K562 (cell line): ENCODE data around the gene LTBP1. TPM values are rescaled to one million over a fixed set of nuclear protein-coding genes. Genes with fewer than 3 reads are reported as not detected.

Experiments
- CREB1 ChIP-seq, 2 experiments: sonication (generic) in 1 of 2; formaldehyde crosslinking in 1 of 2; IDR thresholded peaks; 2 replicates each; pipeline versions ENCODE4 v1.6.1 to v1.8.0; 2012 to 2022; ENCODE audit warnings: inconsistent platforms in 1 of 2, mild to moderate bottlenecking in 1 of 2, missing genetic modification reagents in 1 of 2, moderate library complexity in 1 of 2
- CREM ChIP-seq: IDR thresholded peaks from 2 replicates; pipeline ENCODE4 v1.6.1; 2014; ENCODE audit warnings: antibody characterized with exemption, low read depth
- CTBP1 ChIP-seq: fragments of 450-650 bp; IDR thresholded peaks from 2 replicates; pipeline ENCODE4 v1.6.1; 2016; ENCODE audit warnings: borderline replicate concordance
- CTCFL ChIP-seq: IDR thresholded peaks from 2 replicates; pipeline ENCODE4 v1.6.1; 2011; ENCODE audit warnings: borderline replicate concordance, low read depth, mild to moderate bottlenecking, moderate library complexity, low read length; ENCODE audit not compliant: insufficient read depth, poor library complexity, severe bottlenecking
- DIDO1 ChIP-seq: fragments of 450-650 bp; IDR thresholded peaks from 2 replicates; pipeline ENCODE4 v1.6.1; 2016; ENCODE audit warnings: low read depth, missing biosample characterization, missing genetic modification characterization
- HDAC1 ChIP-seq, 2 experiments: fragments of 450-650 bp; IDR thresholded peaks; 2 replicates each; pipeline ENCODE4 v1.6.1; 2016 to 2017; ENCODE audit warnings: inconsistent platforms in 1 of 2, mild to moderate bottlenecking in 1 of 2, moderate library complexity in 1 of 2
- KDM1A ChIP-seq, 2 experiments: fragments of 450-650 bp; IDR thresholded peaks; 2 replicates each; pipeline ENCODE4 v1.6.1; 2016; ENCODE audit warnings: mild to moderate bottlenecking in 2 of 2
- NCOA4 ChIP-seq: fragments of 450-650 bp; IDR thresholded peaks from 2 replicates; pipeline ENCODE4 v1.6.1; 2018; ENCODE audit warnings: mild to moderate bottlenecking; ENCODE audit not compliant: partially characterized antibody
- NRF1 ChIP-seq, 2 experiments: fragments of 450-650 bp; IDR thresholded peaks in 1 of 2; conservative IDR thresholded peaks in 1 of 2; 2 replicates each; pipeline ENCODE4 v1.6.1; 2014; ENCODE audit warnings: mild to moderate bottlenecking in 2 of 2
- POLR2AphosphoS5 ChIP-seq: IDR thresholded peaks from 2 replicates; pipeline ENCODE4 v1.6.1; 2011; ENCODE audit warnings: mild to moderate bottlenecking, low read depth, low read length, moderate library complexity; ENCODE audit not compliant: control insufficient read depth, insufficient read depth
- POLR3A ChIP-seq: IDR thresholded peaks from 2 replicates; pipeline ENCODE4 v1.6.1; 2011; ENCODE audit warnings: borderline replicate concordance, mild to moderate bottlenecking, moderate library complexity; ENCODE audit not compliant: insufficient read length, insufficient read depth; ENCODE audit errors: extremely low read depth
- RAD51 ChIP-seq: fragments of 450-650 bp; IDR thresholded peaks from 2 replicates; pipeline ENCODE4 v1.7.1; 2016; ENCODE audit warnings: low read depth, mild to moderate bottlenecking, borderline replicate concordance
- RB1 ChIP-seq: fragments of 450-650 bp; IDR thresholded peaks from 2 replicates; pipeline ENCODE4 v1.6.1; 2017; ENCODE audit warnings: low read depth, mild to moderate bottlenecking
- RBBP5 ChIP-seq: fragments of 200-600 bp; sonication (generic); IDR thresholded peaks from 2 replicates; pipeline ENCODE4 v1.6.1; 2012; ENCODE audit warnings: borderline replicate concordance, mild to moderate bottlenecking, low read length, control low read depth, inconsistent platforms; ENCODE audit not compliant: insufficient read depth, poor library complexity, severe bottlenecking
- SRSF1 ChIP-seq: fragments of 200-400 bp; formaldehyde crosslinking; IDR thresholded peaks from 2 replicates; pipeline ENCODE4 v1.6.1; 2017; ENCODE audit warnings: mild to moderate bottlenecking, low read depth, low read length, moderate library complexity
- TAF1 ChIP-seq: IDR thresholded peaks from 2 replicates; pipeline ENCODE4 v1.6.1; 2011; ENCODE audit warnings: mild to moderate bottlenecking, low read length, moderate library complexity; ENCODE audit not compliant: insufficient read depth, control insufficient read depth, severe bottlenecking; ENCODE audit errors: extremely low read depth
- TAF15 ChIP-seq: fragments of 200-400 bp; formaldehyde crosslinking; IDR thresholded peaks from 2 replicates; pipeline ENCODE4 v1.6.1; 2017; ENCODE audit warnings: mild to moderate bottlenecking, low read depth, low read length, moderate library complexity
- TCF3 ChIP-seq: sonication (generic); formaldehyde crosslinking; IDR thresholded peaks from 2 replicates; pipeline ENCODE4 v1.4.0; 2020; ENCODE audit warnings: mild to moderate bottlenecking, missing genetic modification reagents
- XRCC5 ChIP-seq: fragments of 200-400 bp; formaldehyde crosslinking; IDR thresholded peaks from 2 replicates; pipeline ENCODE4 v1.6.1; 2017; ENCODE audit warnings: low read depth, mild to moderate bottlenecking, low read length
- ZNF431 ChIP-seq: sonication (generic); formaldehyde crosslinking; IDR thresholded peaks from 2 replicates; pipeline ENCODE4 v1.8.0; 2022; ENCODE audit warnings: mild to moderate bottlenecking, missing genetic modification reagents
- ZNF511 ChIP-seq: sonication (generic); formaldehyde crosslinking; IDR thresholded peaks from 2 replicates; pipeline ENCODE4 v1.8.0; 2022; ENCODE audit warnings: mild to moderate bottlenecking, missing genetic modification reagents
- polyA plus RNA-seq, 8 experiments: library from polyadenylated mRNA; depleted of rRNA in 4 of 8; stranded (reverse) in 5 of 8; unstranded in 3 of 8; fragments of >200 nt; fragmentation: Nextera tagmentation in 2 of 8; fragmentation: Illumina TruSeq in 1 of 8; extraction: Ambion mirVana in 2 of 8; extraction: Trizol in 1 of 8; gene quantifications; 2 replicates each; pipeline versions ENCODE4 v1.2.1 to v1.2.3, GENCODE V29; 2011 to 2014; ENCODE audit warnings: inconsistent platforms in 1 of 8, missing spikeins in 1 of 8
- total RNA-seq, 7 experiments: library from RNA; depleted of rRNA in 6 of 7; stranded (reverse); fragments of >200 nt in 6 of 7; fragmentation: Illumina TruSeq in 2 of 7; extraction: Trizol in 2 of 7; gene quantifications; 2 replicates each; pipeline versions ENCODE4 v1.2.1 to v1.2.3, GENCODE V29; 2011 to 2021; ENCODE audit warnings: low replicate concordance in 1 of 7
- TF ChIP-seq, protein P1 (sequence below): fragments of 450-650 bp; IDR thresholded peaks from 2 replicates; pipeline ENCODE4 v1.6.1; 2017; ENCODE audit warnings: antibody characterized with exemption

The LTBP1 gene
- total and polyA plus RNA-seq, 9 of the 15 experiments (the other 6 are each of a cell fraction or from before 2014, with no cell fraction given): 3.6 to 16.4 (median 8.5) TPM

- TF ChIP-seq, protein P1, sequence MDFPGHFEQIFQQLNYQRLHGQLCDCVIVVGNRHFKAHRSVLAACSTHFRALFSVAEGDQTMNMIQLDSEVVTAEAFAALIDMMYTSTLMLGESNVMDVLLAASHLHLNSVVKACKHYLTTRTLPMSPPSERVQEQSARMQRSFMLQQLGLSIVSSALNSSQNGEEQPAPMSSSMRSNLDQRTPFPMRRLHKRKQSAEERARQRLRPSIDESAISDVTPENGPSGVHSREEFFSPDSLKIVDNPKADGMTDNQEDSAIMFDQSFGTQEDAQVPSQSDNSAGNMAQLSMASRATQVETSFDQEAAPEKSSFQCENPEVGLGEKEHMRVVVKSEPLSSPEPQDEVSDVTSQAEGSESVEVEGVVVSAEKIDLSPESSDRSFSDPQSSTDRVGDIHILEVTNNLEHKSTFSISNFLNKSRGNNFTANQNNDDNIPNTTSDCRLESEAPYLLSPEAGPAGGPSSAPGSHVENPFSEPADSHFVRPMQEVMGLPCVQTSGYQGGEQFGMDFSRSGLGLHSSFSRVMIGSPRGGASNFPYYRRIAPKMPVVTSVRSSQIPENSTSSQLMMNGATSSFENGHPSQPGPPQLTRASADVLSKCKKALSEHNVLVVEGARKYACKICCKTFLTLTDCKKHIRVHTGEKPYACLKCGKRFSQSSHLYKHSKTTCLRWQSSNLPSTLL: no peak
- TF ChIP-seq POLR3A (no peak), TAF1 (peak; percentile 18), DIDO1 (tag) (no peak), SRSF1 (no peak), XRCC5 (0 out of 2 replicates have a peak, but pooled peaks have one; percentile 56), TCF3 (CRISPR knock-in tag) (no peak), CTCFL (peak; percentile 56), RBBP5 (peak; percentile 67), NCOA4 (no peak), RB1 (peak; percentile 42; the same call in 1 of the 2 replicates), CREB1 (IDR thresholded peaks at IDR 0.05) (peak; percentile 69), CREB1 (CRISPR knock-in tag; IDR thresholded peaks at IDR 0.05) (peak; percentile 74), CREM (peak; percentile 90), HDAC1 (IDR thresholded peaks at IDR 0.05) (peak in 1 of 2 experiments; percentile 46; a peak in 1 of 4 replicates), RAD51 (no peak), TAF15 (no peak), CTBP1 (peak; percentile 78), ZNF511 (CRISPR knock-in tag) (peak; percentile 36; the same call in 1 of the 2 replicates), POLR2AphosphoS5 (no peak), ZNF431 (peak; percentile 44; the same call in 1 of the 2 replicates), NRF1 (conservative IDR thresholded peaks at IDR 0.05 in 1 of 2, IDR thresholded peaks at IDR 0.05 in 1 of 2) (peak in 1 of 2 experiments; percentile 24; a peak in 2 of 4 replicates), KDM1A (IDR thresholded peaks at IDR 0.05) (peak; percentile 9 to 64; a peak in 2 of 4 replicates)
These were observed at the start of gene LTBP1 (continued) for GRCh38 chr2:32946314-32947075.
